GM18861 (cell line): ENCODE measurements around the gene BCL7A.

ENCODE experiments used
- ATAC-seq: cut with Tn5 transposase; IDR thresholded peaks from one replicate; pipeline ENCODE4 v1.9.1; 2021; ENCODE audit not compliant: unreplicated experiment

Gene BCL7A

GRCh38 chr12:122076743-122077495 lies 55.2 kb downstream of the BCL7A start:
- ATAC-seq: no peak

- peak; percentile 70 for ATAC-seq
Observed at GRCh38 chr12:122078141-122079032, 56.7 kb downstream of the BCL7A start, which contains the start of gene MLXIP. Gene MLXIP (plus strand): TSS chr12:122078756. CDS start chr12:122078854, 98 bp downstream.

GRCh38 chr12:122079033-122079531 lies 57.4 kb downstream of the BCL7A start:
- ATAC-seq: no peak

GRCh38 chr12:122079532-122080081 lies 57.9 kb downstream of the BCL7A start:
- no peak for ATAC-seq

GRCh38 chr12:122080149-122081082 lies 58.7 kb downstream of the BCL7A start:
- ATAC-seq: no peak

GRCh38 chr12:122081083-122081696 lies 59.5 kb downstream of the BCL7A start:
- no peak for ATAC-seq

GRCh38 chr12:122081697-122082221 lies 60.1 kb downstream of the BCL7A start:
- peak; percentile 55 for ATAC-seq

GRCh38 chr12:122082621-122083356 lies 61.1 kb downstream of the BCL7A start:
- no peak for ATAC-seq

- no peak for ATAC-seq
Observed at GRCh38 chr12:122084857-122085405, 63.2 kb downstream of the BCL7A start.

GRCh38 chr12:122085591-122085990 lies 63.9 kb downstream of the BCL7A start:
- ATAC-seq: no peak

GRCh38 chr12:122086116-122086515 lies 64.4 kb downstream of the BCL7A start:
- no peak for ATAC-seq

GRCh38 chr12:122086641-122087285 lies 65.1 kb downstream of the BCL7A start:
- no peak for ATAC-seq

GRCh38 chr12:122087431-122088178 lies 65.9 kb downstream of the BCL7A start:
- ATAC-seq: no peak

GRCh38 chr12:122088179-122088810 lies 66.6 kb downstream of the BCL7A start:
- ATAC-seq: no peak

GRCh38 chr12:122089077-122089476 lies 67.4 kb downstream of the BCL7A start:
- ATAC-seq: no peak

GRCh38 chr12:122090759-122091515 lies 69.3 kb downstream of the BCL7A start:
- no peak for ATAC-seq
